Measurements from ENCODE around the gene KRTAP10-10.

- no peak for TF ChIP-seq POLR2A (IDR thresholded peaks at IDR 0.05; ENCODE audit: low read depth, low read length)
- TF ChIP-seq TAF1 (IDR thresholded peaks at IDR 0.05; ENCODE audit: borderline replicate concordance, low read depth, low read length), result no peak
Observed at GRCh38 chr21:44667612-44668011, 30.5 kb downstream of the KRTAP10-10 start.

Data from GM12892 (cell line).